Kidney (tissue), 14 donors: ENCODE measurements around the gene PRKCE. TPM values are rescaled to one million over a fixed set of nuclear protein-coding genes. Genes with fewer than 3 reads are reported as not detected.

ENCODE experiments used
- DNase-seq, 5 donors: peaks; one replicate each; pipeline ENCODE4 v3.0.0-alpha.2; 2013 to 2020
- FAIRE-seq: peaks from 2 replicates; lab custom pipeline; 2012; peaks lifted over from hg19 to GRCh38; lab: Jason Lieb, UNC
- H3K27ac ChIP-seq, 2 donors: one replicate each; pipeline ENCODE4 v1.7.0; 2013; ENCODE audit warnings: low read depth in 2 of 2, low read length in 2 of 2, inconsistent platforms in 1 of 2
- H3K27me3 ChIP-seq: one replicate; pipeline ENCODE4 v1.7.1; 2013; ENCODE audit warnings: low read length, inconsistent platforms; ENCODE audit not compliant: control insufficient read depth, insufficient read depth
- H3K36me3 ChIP-seq, 3 donors: one replicate each; pipeline versions ENCODE4 v1.7.0 to v1.7.1; 2013; ENCODE audit warnings: low read length in 3 of 3, control low read depth in 1 of 3, inconsistent platforms in 1 of 3; ENCODE audit not compliant: insufficient read depth in 3 of 3, control insufficient read depth in 2 of 3
- H3K4me1 ChIP-seq, 3 donors: one replicate each; pipeline versions ENCODE4 v1.7.0 to v1.7.1; 2013; ENCODE audit warnings: low read length in 3 of 3, inconsistent platforms in 1 of 3, low read depth in 1 of 3; ENCODE audit not compliant: control insufficient read depth in 2 of 3, insufficient read depth in 2 of 3
- H3K4me3 ChIP-seq, 3 donors: one replicate each; pipeline versions ENCODE4 v1.7.0 to v1.8.1; 2013; ENCODE audit warnings: low read length in 3 of 3, control low read depth in 1 of 3, inconsistent platforms in 1 of 3
- H3K9ac ChIP-seq, 3 donors: one replicate each; pipeline versions ENCODE4 v1.7.0 to v1.7.1; 2013; ENCODE audit warnings: low read length in 3 of 3, control low read depth in 1 of 3, inconsistent platforms in 1 of 3
- H3K9me3 ChIP-seq, 3 donors: one replicate each; pipeline versions ENCODE4 v1.7.0 to v1.7.1; 2013; ENCODE audit warnings: low read length in 3 of 3, control low read depth in 1 of 3, inconsistent platforms in 1 of 3; ENCODE audit not compliant: control insufficient read depth in 2 of 3, insufficient read depth in 1 of 3
- intact Hi-C: fragments of 100-400 bp; cut with DNase I; formaldehyde crosslinking; loops from one replicate; pipeline ENCODE4 v1.11.1; 2022
- polyA plus RNA-seq: library from polyadenylated mRNA; stranded (reverse); fragments of 350-450 nt; fragmentation: Illumina TruSeq; extraction: RNeasy Lipid Tissue Mini Kit (QIAGEN cat#74804); gene quantifications from one replicate; pipeline ENCODE4 v1.2.3, GENCODE V29; 2014; ENCODE audit warnings: low read depth, low replicate concordance; ENCODE audit not compliant: insufficient read depth
- total RNA-seq: library from RNA; stranded (reverse); fragmentation: NEBNext Ultra II Directional; extraction: Animal tissue kit (Norgen Biotek cat#: 25700); gene quantifications from one replicate; pipeline ENCODE4 v1.2.1, GENCODE V29; 2021
- TF ChIP-seq, protein P1 (sequence below): IDR thresholded peaks from 3 replicates; pipeline ENCODE4 v1.5.1; 2012; ENCODE audit warnings: mild to moderate bottlenecking, moderate library complexity, borderline replicate concordance; ENCODE audit not compliant: insufficient read depth; ENCODE audit errors: extremely low read depth
- donor health status: control.
- donor health status: control.
- donor health status: control.
- donor health status: control.
- donor health status: control.
- donor health status: DM: yes; HTN: yes; CAD: no.
- donor health status: Normal renal cell carcinoma (clear cell type).

PRKCE gene
- total and polyA plus RNA-seq, 2 donors from 2014 or later, result 11.1 to 27.3 TPM

DNA sequence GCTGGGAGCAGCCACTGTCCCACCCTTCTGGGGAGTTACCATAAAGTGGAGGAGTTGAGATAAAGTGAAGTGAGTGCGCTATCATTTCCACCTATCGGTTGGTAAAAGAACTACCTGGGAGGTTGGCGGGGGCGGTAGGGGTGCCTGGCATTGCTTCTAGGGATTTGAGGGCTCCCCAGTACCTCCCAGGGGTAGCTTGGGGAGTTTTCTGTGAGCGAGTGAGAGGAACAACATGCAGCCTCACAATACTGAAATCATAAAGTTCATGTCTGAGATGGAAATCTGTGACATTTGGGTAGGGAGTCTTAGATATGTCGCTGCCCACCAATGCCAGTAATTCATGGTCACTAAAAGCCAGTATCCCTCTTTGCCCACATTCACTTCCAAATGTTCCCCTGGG lies 68.7 kb downstream of the PRKCE start:
- intact Hi-C loops, result no loop called here
- FAIRE-seq (no peak), DNase-seq (no peak)
- no peaks in the 10 kb centered on the region for H3K27me3 ChIP-seq
- no peaks in the 10 kb centered on the region for H3K9me3 ChIP-seq
- no peaks in the 10 kb centered on the region for H3K36me3 ChIP-seq
- TF ChIP-seq, protein P1, sequence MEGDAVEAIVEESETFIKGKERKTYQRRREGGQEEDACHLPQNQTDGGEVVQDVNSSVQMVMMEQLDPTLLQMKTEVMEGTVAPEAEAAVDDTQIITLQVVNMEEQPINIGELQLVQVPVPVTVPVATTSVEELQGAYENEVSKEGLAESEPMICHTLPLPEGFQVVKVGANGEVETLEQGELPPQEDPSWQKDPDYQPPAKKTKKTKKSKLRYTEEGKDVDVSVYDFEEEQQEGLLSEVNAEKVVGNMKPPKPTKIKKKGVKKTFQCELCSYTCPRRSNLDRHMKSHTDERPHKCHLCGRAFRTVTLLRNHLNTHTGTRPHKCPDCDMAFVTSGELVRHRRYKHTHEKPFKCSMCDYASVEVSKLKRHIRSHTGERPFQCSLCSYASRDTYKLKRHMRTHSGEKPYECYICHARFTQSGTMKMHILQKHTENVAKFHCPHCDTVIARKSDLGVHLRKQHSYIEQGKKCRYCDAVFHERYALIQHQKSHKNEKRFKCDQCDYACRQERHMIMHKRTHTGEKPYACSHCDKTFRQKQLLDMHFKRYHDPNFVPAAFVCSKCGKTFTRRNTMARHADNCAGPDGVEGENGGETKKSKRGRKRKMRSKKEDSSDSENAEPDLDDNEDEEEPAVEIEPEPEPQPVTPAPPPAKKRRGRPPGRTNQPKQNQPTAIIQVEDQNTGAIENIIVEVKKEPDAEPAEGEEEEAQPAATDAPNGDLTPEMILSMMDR, result no peak
- H3K9ac ChIP-seq, result no peak overlapping the region
- H3K4me3 ChIP-seq, result no peak overlapping the region
- H3K4me1 ChIP-seq, result peaks cover 0 to 5% (median 0%) of the 10 kb centered on the region in 3 donors
- H3K27ac ChIP-seq, result no peak overlapping the region

DNA sequence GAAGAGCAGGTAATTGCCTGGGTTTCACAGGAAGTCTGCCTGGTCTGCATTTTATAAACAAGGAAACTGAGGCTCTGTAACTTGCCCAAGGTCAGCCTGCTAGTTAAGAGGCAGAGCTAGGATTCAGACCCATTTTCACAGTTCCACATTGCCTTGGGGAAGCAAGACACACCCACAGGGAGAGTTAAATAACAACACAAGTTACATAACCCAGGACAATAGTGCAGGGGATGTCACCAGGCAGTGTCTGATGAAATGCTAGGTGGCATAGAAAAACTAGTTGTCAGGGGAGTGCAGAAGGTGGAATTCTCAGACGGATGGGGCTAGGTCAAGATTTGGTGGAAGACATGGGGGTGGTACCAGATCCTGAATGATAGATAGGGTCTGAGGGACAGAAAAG lies 69.7 kb downstream of the PRKCE start:
- H3K9ac ChIP-seq, result no peak overlapping the region
- H3K36me3 ChIP-seq, result no peaks in the 10 kb centered on the region
- H3K9me3 ChIP-seq, result no peaks in the 10 kb centered on the region
- no peak for DNase-seq
- no peaks in the 10 kb centered on the region for H3K27me3 ChIP-seq
- peaks cover 0 to 5% (median 0%) of the 10 kb centered on the region in 3 donors for H3K4me1 ChIP-seq
- no peak overlapping the region for H3K4me3 ChIP-seq
- H3K27ac ChIP-seq, result no peak overlapping the region
- TF ChIP-seq, protein P1, result no peak
- intact Hi-C loops, result no loop called here
- FAIRE-seq, result no peak

DNA sequence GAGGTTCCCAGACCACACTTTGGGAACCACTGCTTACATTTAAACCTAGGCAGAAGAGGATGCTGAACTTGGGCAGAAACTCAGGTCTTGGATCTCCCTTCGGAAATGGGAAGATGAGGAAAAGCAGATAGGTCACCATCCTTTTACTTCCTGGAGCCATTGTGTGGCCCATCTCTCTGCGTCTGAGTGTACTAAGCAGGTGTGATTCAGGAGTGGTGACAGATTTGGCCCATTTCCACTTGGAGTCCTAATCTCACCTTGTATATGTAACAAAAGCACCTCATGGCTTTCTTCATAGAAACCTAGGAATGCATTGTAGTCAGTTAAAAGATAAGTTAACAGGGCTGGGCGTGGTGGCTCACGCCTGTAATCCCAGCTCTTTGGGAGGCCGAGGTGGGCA lies 71.0 kb downstream of the PRKCE start:
- TF ChIP-seq, protein P1, result no peak
- Histone ChIP-seq H3K4me3 (no peak overlapping the region), H3K9me3 (no peaks in the 10 kb centered on the region), H3K27ac (no peak overlapping the region), H3K27me3 (no peaks in the 10 kb centered on the region), H3K9ac (no peak overlapping the region), H3K4me1 (peaks cover 0 to 5% (median 0%) of the 10 kb centered on the region in 3 donors), H3K36me3 (no peaks in the 10 kb centered on the region)
- intact Hi-C loops, result no loop called here
- no peak for FAIRE-seq
- no peak for DNase-seq

DNA sequence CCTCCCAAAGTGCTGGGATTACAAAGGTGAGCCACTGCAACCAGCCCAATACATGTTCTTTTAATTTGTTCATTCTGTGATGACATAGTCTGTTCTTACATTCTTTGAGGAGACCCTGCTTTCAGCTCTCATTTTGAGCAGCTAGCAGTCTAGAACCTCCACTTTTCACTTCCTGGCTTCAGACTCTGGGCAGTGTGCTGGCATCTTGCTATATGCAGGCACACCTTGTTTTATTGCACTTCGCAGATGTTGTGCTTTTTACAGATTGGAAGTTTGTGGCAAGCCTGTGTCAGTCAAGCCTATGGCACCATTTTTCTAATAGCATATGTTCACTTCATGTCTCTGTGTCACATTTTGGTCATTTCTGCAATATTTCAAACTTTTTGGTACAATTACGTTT lies 72.4 kb downstream of the PRKCE start:
- H3K9ac ChIP-seq, result no peak overlapping the region
- no peaks in the 10 kb centered on the region for H3K9me3 ChIP-seq
- FAIRE-seq (no peak), DNase-seq (no peak)
- intact Hi-C loops, result no loop called here
- H3K27ac ChIP-seq, result no peak overlapping the region
- no peaks in the 10 kb centered on the region for H3K36me3 ChIP-seq
- H3K4me1 ChIP-seq, result peaks cover 0 to 5% (median 0%) of the 10 kb centered on the region in 3 donors
- H3K4me3 ChIP-seq, result no peak overlapping the region
- H3K27me3 ChIP-seq, result no peaks in the 10 kb centered on the region
- TF ChIP-seq, protein P1, result no peak
